Measurements from ENCODE around the gene SPSB1. TPM values are rescaled to one million over a fixed set of nuclear protein-coding genes. Genes with fewer than 3 reads are reported as not detected.
A peak's percentile ranks its signal among the peaks of the same experiment; 100 is the strongest.

The SPSB1 gene
- total and polyA plus RNA-seq, 2 of the 4 experiments (the other 2 are of a cell fraction), result 16.7 to 19.8 TPM

- H3K9me1 ChIP-seq (ENCODE audit: insufficient read depth, low read length), result peaks cover 9% of the 10 kb centered on the region
- H3K56ac ChIP-seq (ENCODE audit: extremely low read depth, insufficient read depth, low read length), result no peak overlapping the region
- in situ Hi-C loops (cut with MboI; ENCODE audit: low sequenced_read_pairs) (no loop called here), intact Hi-C loops (cut with micrococcal nuclease) (no loop called here), dilution Hi-C loops (cut with HindIII; ENCODE audit: low sequenced_read_pairs, unreplicated experiment) (no loop called here)
- H3K27me3 ChIP-seq (ENCODE audit: control insufficient read depth, insufficient read depth, low read length), result peaks cover 8% of the 10 kb centered on the region
- ATAC-seq (ENCODE audit: low read depth) (no peak), DNase-seq (no peak)
- H2BK5ac ChIP-seq (ENCODE audit: low read depth, low read length, poor library complexity, severe bottlenecking), result no peak overlapping the region
- TF ChIP-seq RAD21 (IDR thresholded peaks at IDR 0.05; ENCODE audit: low read length) (no peak), NFE2L2 (IDR thresholded peaks at IDR 0.05; ENCODE audit: low read depth, low read length) (no peak), MAFK (IDR thresholded peaks at IDR 0.05; ENCODE audit: low read depth, low read length) (no peak), MXI1 (IDR thresholded peaks at IDR 0.05; ENCODE audit: borderline replicate concordance, low read depth, low read length) (no peak), FOS (IDR thresholded peaks at IDR 0.05; ENCODE audit: low read depth, low read length) (no peak), SMC3 (IDR thresholded peaks at IDR 0.05; ENCODE audit: low read depth, low read length) (no peak), CHD1 (IDR thresholded peaks at IDR 0.05; ENCODE audit: low read depth, low read length) (no peak), CEBPB (IDR thresholded peaks at IDR 0.05; ENCODE audit: low read depth, low read length) (no peak), RFX5 (IDR thresholded peaks at IDR 0.05; ENCODE audit: low read depth, low read length) (no peak), MAZ (IDR thresholded peaks at IDR 0.05; ENCODE audit: borderline replicate concordance, low read depth, low read length) (no peak), BHLHE40 (IDR thresholded peaks at IDR 0.05; ENCODE audit: low read depth, low read length) (no peak), RCOR1 (IDR thresholded peaks at IDR 0.05; ENCODE audit: insufficient replicate concordance, low read length) (no peak), POLR2A (IDR thresholded peaks at IDR 0.05; ENCODE audit: low read depth, low read length) (no peak)
- TF ChIP-seq, protein P1, sequence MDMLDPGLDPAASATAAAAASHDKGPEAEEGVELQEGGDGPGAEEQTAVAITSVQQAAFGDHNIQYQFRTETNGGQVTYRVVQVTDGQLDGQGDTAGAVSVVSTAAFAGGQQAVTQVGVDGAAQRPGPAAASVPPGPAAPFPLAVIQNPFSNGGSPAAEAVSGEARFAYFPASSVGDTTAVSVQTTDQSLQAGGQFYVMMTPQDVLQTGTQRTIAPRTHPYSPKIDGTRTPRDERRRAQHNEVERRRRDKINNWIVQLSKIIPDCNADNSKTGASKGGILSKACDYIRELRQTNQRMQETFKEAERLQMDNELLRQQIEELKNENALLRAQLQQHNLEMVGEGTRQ (IDR thresholded peaks at IDR 0.05; ENCODE audit: low read depth, low read length), result no peak
- TF ChIP-seq, protein P2, sequence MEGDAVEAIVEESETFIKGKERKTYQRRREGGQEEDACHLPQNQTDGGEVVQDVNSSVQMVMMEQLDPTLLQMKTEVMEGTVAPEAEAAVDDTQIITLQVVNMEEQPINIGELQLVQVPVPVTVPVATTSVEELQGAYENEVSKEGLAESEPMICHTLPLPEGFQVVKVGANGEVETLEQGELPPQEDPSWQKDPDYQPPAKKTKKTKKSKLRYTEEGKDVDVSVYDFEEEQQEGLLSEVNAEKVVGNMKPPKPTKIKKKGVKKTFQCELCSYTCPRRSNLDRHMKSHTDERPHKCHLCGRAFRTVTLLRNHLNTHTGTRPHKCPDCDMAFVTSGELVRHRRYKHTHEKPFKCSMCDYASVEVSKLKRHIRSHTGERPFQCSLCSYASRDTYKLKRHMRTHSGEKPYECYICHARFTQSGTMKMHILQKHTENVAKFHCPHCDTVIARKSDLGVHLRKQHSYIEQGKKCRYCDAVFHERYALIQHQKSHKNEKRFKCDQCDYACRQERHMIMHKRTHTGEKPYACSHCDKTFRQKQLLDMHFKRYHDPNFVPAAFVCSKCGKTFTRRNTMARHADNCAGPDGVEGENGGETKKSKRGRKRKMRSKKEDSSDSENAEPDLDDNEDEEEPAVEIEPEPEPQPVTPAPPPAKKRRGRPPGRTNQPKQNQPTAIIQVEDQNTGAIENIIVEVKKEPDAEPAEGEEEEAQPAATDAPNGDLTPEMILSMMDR (conservative IDR thresholded peaks at IDR 0.05; ENCODE audit: low read depth, low read length), result no peak
- TF ChIP-seq, protein P3, sequence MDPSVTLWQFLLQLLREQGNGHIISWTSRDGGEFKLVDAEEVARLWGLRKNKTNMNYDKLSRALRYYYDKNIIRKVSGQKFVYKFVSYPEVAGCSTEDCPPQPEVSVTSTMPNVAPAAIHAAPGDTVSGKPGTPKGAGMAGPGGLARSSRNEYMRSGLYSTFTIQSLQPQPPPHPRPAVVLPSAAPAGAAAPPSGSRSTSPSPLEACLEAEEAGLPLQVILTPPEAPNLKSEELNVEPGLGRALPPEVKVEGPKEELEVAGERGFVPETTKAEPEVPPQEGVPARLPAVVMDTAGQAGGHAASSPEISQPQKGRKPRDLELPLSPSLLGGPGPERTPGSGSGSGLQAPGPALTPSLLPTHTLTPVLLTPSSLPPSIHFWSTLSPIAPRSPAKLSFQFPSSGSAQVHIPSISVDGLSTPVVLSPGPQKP (IDR thresholded peaks at IDR 0.05; ENCODE audit: borderline replicate concordance, low read depth, low read length), result no peak
- H3K9ac ChIP-seq (ENCODE audit: low read depth, low read length), result no peak overlapping the region
- H2AFZ ChIP-seq (replicated peaks; ENCODE audit: low read length, poor library complexity), result peak overlapping the region; percentile 23
- ChIA-PET CTCF (no interaction called here), POLR2A (ENCODE audit: unreplicated experiment) (no interaction called here)
- H3K18ac ChIP-seq (ENCODE audit: low read depth, low read length), result no peak overlapping the region
- peaks cover 4% of the 10 kb centered on the region; the same call in 1 of the 2 replicates for H3K4me1 ChIP-seq (ENCODE audit: control insufficient read depth, insufficient read depth, low read length)
- H3K27ac ChIP-seq (ENCODE audit: insufficient read depth, low read length), result no peak overlapping the region
- no peak overlapping the region for H2BK120ac ChIP-seq (ENCODE audit: low read depth, low read length)
- no peak overlapping the region for H3K4me3 ChIP-seq (ENCODE audit: insufficient read depth, low read depth, low read length)
- H2BK15ac ChIP-seq (ENCODE audit: low read depth, low read length), result no peak overlapping the region
- H4K20me1 ChIP-seq (ENCODE audit: insufficient read depth, low read length), result no peaks in the 10 kb centered on the region
- H3K9me3 ChIP-seq (ENCODE audit: control insufficient read depth, insufficient read depth, low read length), result peaks cover 3% of the 10 kb centered on the region; the same call in 1 of the 2 replicates
- no peak overlapping the region for H2AK9ac ChIP-seq (replicated peaks; ENCODE audit: low read depth, low read length, poor library complexity)
- no peak overlapping the region for H3K4ac ChIP-seq (ENCODE audit: low read depth, low read length)
- H2AK5ac ChIP-seq (ENCODE audit: low read depth, low read length), result no peak overlapping the region
- H3K4me2 ChIP-seq (ENCODE audit: low read depth, low read length), result no peak overlapping the region
- no peaks in the 10 kb centered on the region for H3K79me1 ChIP-seq (ENCODE audit: low read depth in 1 of 2, low read length in 2 of 2)
- H4K91ac ChIP-seq (ENCODE audit: insufficient read depth, low read depth, low read length), result no peak overlapping the region
- no peak overlapping the region for H3K23ac ChIP-seq (ENCODE audit: low read depth, low read length)
- BruUV-seq (replicated peaks), result no TSS peak
- no peak overlapping the region for H4K8ac ChIP-seq (ENCODE audit: low read depth in 2 of 2, low read length in 2 of 2)
- H3K14ac ChIP-seq (replicated peaks; ENCODE audit: low read depth, low read length), result no peak overlapping the region
- 83% methylated on average over 1 of the region's 7 CpGs; no CpG with 5 or more reads in 1 of the 2 experiments for WGBS, 2 experiments (ENCODE audit: extremely low coverage in 2 of 2, insufficient read length in 1 of 2)
- H2BK20ac ChIP-seq (ENCODE audit: low read depth, low read length), result no peak overlapping the region
- H4K5ac ChIP-seq (ENCODE audit: low read depth, low read length), result no peak overlapping the region
- H3K36me3 ChIP-seq (ENCODE audit: control insufficient read depth, insufficient read depth, low read length), result no peaks in the 10 kb centered on the region
Measured at GRCh38 chr1:9418851-9419250, 126.2 kb downstream of the SPSB1 start.

Data from IMR-90 (cell line).